ENCODE data around the gene FGF22.

- TF ChIP-seq CTCF (IDR thresholded peaks at IDR 0.05; ENCODE audit: low read depth, low read length, missing input control) (no peak), ATF3 (IDR thresholded peaks at IDR 0.05) (no peak), TAF1 (conservative IDR thresholded peaks at IDR 0.05) (no peak), MAX (IDR thresholded peaks at IDR 0.05) (no peak), SP1 (IDR thresholded peaks at IDR 0.05) (no peak), JUND (IDR thresholded peaks at IDR 0.05) (no peak)
- TF ChIP-seq, protein P1, sequence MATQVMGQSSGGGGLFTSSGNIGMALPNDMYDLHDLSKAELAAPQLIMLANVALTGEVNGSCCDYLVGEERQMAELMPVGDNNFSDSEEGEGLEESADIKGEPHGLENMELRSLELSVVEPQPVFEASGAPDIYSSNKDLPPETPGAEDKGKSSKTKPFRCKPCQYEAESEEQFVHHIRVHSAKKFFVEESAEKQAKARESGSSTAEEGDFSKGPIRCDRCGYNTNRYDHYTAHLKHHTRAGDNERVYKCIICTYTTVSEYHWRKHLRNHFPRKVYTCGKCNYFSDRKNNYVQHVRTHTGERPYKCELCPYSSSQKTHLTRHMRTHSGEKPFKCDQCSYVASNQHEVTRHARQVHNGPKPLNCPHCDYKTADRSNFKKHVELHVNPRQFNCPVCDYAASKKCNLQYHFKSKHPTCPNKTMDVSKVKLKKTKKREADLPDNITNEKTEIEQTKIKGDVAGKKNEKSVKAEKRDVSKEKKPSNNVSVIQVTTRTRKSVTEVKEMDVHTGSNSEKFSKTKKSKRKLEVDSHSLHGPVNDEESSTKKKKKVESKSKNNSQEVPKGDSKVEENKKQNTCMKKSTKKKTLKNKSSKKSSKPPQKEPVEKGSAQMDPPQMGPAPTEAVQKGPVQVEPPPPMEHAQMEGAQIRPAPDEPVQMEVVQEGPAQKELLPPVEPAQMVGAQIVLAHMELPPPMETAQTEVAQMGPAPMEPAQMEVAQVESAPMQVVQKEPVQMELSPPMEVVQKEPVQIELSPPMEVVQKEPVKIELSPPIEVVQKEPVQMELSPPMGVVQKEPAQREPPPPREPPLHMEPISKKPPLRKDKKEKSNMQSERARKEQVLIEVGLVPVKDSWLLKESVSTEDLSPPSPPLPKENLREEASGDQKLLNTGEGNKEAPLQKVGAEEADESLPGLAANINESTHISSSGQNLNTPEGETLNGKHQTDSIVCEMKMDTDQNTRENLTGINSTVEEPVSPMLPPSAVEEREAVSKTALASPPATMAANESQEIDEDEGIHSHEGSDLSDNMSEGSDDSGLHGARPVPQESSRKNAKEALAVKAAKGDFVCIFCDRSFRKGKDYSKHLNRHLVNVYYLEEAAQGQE (IDR thresholded peaks at IDR 0.05) = no peak
Observed at GRCh38 chr19:655691-656090, 16.0 kb downstream of the FGF22 start.

All from liver (tissue), 3 donors.